ENCODE data around the gene AOX1.

DNA sequence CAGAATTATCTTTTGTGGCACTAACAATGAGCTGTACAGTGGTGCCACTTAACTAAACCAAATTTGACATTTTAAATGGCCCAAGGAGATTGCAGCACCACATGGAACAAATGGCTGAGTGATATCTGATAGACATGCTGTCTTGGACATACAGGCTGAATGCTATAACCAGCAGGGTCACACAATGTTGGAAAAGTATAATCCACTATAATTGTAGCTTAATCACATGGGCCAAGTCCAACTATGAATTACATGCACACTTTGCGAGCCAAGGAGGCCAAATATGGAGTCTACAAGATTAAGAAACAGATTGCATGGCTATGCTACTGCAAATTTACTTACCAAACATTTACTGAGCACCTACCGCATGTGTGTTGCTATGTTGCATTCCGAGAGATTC lies 69.0 kb downstream of the AOX1 start:
- TF ChIP-seq POLR2A (IDR thresholded peaks at IDR 0.05; ENCODE audit: low read depth, low read length): no peak
- TF ChIP-seq POLR2AphosphoS5 (IDR thresholded peaks at IDR 0.05; ENCODE audit: low read depth, low read length): no peak

All from GM12891 (cell line).